ENCODE measurements around the gene ZMYND11.

ZMYND11 gene

DNA sequence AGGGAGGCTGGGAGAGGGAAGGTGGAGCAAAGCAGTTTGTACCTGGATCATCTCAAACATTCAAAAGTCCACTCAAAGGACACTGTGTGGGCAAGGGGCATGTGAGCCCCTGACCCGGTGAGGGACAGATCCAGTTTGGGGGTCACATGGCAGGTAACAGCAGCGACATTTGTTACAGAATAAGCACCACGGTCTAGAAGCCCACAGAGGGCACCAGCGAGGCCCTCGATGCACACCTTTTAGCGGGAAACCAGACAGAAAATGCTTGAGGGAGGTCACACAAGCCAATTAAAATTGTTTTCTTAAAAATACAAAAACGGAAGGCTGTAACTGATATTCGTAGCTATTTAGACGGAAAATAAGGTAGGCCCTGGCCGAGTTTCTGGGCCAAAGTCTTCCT is 144.4 kb downstream of the ZMYND11 start:
- Histone ChIP-seq H3K4me3 (replicated peaks; ENCODE audit: insufficient read depth, low read length) (no peak overlapping the region), H3K27me3 (ENCODE audit: insufficient read depth, poor library complexity, severe bottlenecking) (no peaks in the 10 kb centered on the region), H3K27ac (replicated peaks) (no peak overlapping the region)
- DNase-seq (ENCODE audit: low read depth in 1 of 2, low spot score in 1 of 2): no peak
- TF ChIP-seq, protein P1, sequence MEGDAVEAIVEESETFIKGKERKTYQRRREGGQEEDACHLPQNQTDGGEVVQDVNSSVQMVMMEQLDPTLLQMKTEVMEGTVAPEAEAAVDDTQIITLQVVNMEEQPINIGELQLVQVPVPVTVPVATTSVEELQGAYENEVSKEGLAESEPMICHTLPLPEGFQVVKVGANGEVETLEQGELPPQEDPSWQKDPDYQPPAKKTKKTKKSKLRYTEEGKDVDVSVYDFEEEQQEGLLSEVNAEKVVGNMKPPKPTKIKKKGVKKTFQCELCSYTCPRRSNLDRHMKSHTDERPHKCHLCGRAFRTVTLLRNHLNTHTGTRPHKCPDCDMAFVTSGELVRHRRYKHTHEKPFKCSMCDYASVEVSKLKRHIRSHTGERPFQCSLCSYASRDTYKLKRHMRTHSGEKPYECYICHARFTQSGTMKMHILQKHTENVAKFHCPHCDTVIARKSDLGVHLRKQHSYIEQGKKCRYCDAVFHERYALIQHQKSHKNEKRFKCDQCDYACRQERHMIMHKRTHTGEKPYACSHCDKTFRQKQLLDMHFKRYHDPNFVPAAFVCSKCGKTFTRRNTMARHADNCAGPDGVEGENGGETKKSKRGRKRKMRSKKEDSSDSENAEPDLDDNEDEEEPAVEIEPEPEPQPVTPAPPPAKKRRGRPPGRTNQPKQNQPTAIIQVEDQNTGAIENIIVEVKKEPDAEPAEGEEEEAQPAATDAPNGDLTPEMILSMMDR (IDR thresholded peaks at IDR 0.05; ENCODE audit: insufficient read depth, low read length): no peak
- TF ChIP-seq POLR2AphosphoS5 (IDR thresholded peaks at IDR 0.05; ENCODE audit: low read depth): no peak
- TF ChIP-seq GABPA (IDR thresholded peaks at IDR 0.05; ENCODE audit: low read depth): no peak
- no peak for TF ChIP-seq SPI1 (IDR thresholded peaks at IDR 0.05; ENCODE audit: borderline replicate concordance, low read depth)
- TF ChIP-seq, protein P2, sequence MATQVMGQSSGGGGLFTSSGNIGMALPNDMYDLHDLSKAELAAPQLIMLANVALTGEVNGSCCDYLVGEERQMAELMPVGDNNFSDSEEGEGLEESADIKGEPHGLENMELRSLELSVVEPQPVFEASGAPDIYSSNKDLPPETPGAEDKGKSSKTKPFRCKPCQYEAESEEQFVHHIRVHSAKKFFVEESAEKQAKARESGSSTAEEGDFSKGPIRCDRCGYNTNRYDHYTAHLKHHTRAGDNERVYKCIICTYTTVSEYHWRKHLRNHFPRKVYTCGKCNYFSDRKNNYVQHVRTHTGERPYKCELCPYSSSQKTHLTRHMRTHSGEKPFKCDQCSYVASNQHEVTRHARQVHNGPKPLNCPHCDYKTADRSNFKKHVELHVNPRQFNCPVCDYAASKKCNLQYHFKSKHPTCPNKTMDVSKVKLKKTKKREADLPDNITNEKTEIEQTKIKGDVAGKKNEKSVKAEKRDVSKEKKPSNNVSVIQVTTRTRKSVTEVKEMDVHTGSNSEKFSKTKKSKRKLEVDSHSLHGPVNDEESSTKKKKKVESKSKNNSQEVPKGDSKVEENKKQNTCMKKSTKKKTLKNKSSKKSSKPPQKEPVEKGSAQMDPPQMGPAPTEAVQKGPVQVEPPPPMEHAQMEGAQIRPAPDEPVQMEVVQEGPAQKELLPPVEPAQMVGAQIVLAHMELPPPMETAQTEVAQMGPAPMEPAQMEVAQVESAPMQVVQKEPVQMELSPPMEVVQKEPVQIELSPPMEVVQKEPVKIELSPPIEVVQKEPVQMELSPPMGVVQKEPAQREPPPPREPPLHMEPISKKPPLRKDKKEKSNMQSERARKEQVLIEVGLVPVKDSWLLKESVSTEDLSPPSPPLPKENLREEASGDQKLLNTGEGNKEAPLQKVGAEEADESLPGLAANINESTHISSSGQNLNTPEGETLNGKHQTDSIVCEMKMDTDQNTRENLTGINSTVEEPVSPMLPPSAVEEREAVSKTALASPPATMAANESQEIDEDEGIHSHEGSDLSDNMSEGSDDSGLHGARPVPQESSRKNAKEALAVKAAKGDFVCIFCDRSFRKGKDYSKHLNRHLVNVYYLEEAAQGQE (IDR thresholded peaks at IDR 0.05; ENCODE audit: insufficient replicate concordance, low read depth): no peak

DNA sequence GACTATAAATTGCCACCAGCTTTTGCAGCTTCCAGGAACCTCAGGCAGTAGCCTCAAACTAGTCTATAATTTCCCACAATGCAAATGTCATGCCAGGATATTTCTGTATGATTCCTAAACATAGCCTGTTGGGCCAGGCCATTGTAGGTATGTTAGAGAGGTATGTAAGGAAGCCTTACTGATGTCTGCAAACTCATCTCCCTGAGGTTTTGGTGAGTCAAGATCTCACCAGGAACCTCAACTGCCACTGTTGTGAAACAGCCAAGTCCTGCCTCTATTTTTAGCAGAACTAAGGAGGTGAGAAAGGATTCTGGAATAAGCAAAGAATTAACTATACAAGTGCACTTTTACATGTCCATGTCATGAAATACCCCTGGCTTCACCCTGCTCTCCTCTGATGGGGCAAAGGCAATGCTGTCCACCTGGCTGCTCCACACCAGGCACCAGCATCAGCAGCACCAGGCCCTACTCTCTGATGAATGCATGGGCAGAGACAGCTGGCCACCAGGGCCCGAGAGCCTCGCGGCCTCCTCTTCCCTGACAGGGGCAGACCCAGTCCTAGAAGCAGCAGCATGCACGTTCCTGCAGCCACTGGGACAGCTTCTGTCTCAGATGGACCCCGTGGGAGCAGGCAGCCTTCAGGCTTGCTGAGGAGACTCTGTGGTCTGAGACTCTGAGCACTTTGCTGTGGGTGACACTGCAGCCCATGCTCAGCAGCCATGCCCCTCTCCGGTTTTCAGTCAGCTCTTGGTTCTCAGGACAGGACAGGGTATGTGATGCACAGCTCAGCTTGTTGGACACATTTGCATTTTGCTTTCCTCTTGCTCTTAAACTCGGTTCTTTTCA is 147.3 kb downstream of the ZMYND11 start:
- Histone ChIP-seq H3K27ac (replicated peaks) (peak overlapping the region; percentile 75), H3K4me3 (replicated peaks; ENCODE audit: insufficient read depth, low read length) (no peak overlapping the region), H3K27me3 (ENCODE audit: insufficient read depth, poor library complexity, severe bottlenecking) (no peaks in the 10 kb centered on the region)
- DNase-seq (ENCODE audit: low read depth in 1 of 2, low spot score in 1 of 2): peak in 1 of 2 experiments; percentile 65
- TF ChIP-seq, protein P1 (IDR thresholded peaks at IDR 0.05; ENCODE audit: insufficient read depth, low read length): no peak
- TF ChIP-seq, protein P2 (IDR thresholded peaks at IDR 0.05; ENCODE audit: insufficient replicate concordance, low read depth): no peak
- TF ChIP-seq POLR2AphosphoS5 (IDR thresholded peaks at IDR 0.05; ENCODE audit: low read depth): no peak
- no peak for TF ChIP-seq SPI1 (IDR thresholded peaks at IDR 0.05; ENCODE audit: borderline replicate concordance, low read depth)
- no peak for TF ChIP-seq GABPA (IDR thresholded peaks at IDR 0.05; ENCODE audit: low read depth)

DNA sequence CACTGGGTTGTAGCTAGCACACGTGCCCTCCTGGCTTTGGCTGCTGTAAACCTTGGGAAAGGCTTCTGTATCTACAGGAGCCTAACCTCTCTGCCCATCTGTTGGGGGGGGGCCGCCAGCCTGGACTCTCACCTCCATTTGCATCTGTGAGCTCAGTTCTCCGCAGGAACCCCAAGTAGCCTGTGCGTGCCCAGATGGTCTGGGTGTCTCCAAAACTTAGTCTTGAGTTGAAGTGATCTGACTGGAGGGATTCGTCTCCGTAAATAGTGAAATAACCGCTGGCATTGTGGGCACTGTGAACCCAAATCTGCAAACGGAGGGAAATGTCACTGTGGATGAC is 147.9 kb downstream of the ZMYND11 start:
- peak overlapping the region; percentile 75 for H3K27ac ChIP-seq (replicated peaks)

DNA sequence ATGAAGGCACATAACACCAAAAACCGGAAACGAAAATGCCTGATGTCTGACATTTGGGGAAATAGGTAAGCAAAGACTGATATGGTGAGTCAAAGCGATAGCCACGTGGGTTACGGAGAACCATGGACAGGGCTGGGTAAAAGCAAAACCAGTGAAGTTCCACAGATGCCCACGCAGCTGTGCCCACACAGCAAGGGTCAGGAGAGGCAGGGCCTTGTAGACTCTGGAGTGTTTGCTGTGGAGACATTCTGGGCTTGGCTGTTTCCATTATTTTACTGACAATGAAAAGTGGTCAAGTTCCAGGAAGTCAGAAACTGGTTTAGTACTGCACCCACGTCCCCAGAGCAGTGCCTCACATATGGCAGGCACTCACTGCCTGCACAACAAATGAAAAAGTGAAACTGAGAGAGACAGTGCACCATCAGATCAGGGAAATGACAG is 148.7 kb downstream of the ZMYND11 start:
- Histone ChIP-seq H3K4me3 (replicated peaks; ENCODE audit: insufficient read depth, low read length) (no peak overlapping the region), H3K27me3 (ENCODE audit: insufficient read depth, poor library complexity, severe bottlenecking) (no peaks in the 10 kb centered on the region), H3K27ac (replicated peaks) (no peak overlapping the region)
- no peak for DNase-seq (ENCODE audit: low read depth in 1 of 2, low spot score in 1 of 2)
- TF ChIP-seq SPI1 (IDR thresholded peaks at IDR 0.05; ENCODE audit: borderline replicate concordance, low read depth) (no peak), GABPA (IDR thresholded peaks at IDR 0.05; ENCODE audit: low read depth) (no peak), POLR2AphosphoS5 (IDR thresholded peaks at IDR 0.05; ENCODE audit: low read depth) (no peak)
- TF ChIP-seq, protein P1 (IDR thresholded peaks at IDR 0.05; ENCODE audit: insufficient read depth, low read length): no peak
- TF ChIP-seq, protein P2 (IDR thresholded peaks at IDR 0.05; ENCODE audit: insufficient replicate concordance, low read depth): no peak

More for the DNA sequence above, 147.9 kb downstream of the ZMYND11 start:
- TF ChIP-seq SPI1 (IDR thresholded peaks at IDR 0.05; ENCODE audit: borderline replicate concordance, low read depth): no peak
- DNase-seq (ENCODE audit: low read depth in 1 of 2, low spot score in 1 of 2): no peak
- no peak overlapping the region for H3K4me3 ChIP-seq (replicated peaks; ENCODE audit: insufficient read depth, low read length)
- H3K27me3 ChIP-seq (ENCODE audit: insufficient read depth, poor library complexity, severe bottlenecking): no peaks in the 10 kb centered on the region

Measured in HL-60 (cell line).